ENCODE measurements around the gene ESPN. TPM values are rescaled to one million over a fixed set of nuclear protein-coding genes. Genes with fewer than 3 reads are reported as not detected.

Gene ESPN
- total and polyA plus RNA-seq, 10 donors: 0.26 to 6.0 (median 0.54) TPM; not detected in 1

- Histone ChIP-seq H3K4me1 (peaks cover 8 to 77% (median 34%) of the 10 kb centered on the region in 6 donors), H3K27ac (no peak overlapping the region), H3K27me3 (replicated peaks in 1 of 7) (peaks cover 0 to 81% (median 4%) of the 10 kb centered on the region in 7 donors), H3K9me3 (no peaks in the 10 kb centered on the region), H3K36me3 (peaks cover 0 to 64% (median 27%) of the 10 kb centered on the region in 6 donors), H3K4me3 (no peak overlapping the region)
- TF ChIP-seq, protein P1, sequence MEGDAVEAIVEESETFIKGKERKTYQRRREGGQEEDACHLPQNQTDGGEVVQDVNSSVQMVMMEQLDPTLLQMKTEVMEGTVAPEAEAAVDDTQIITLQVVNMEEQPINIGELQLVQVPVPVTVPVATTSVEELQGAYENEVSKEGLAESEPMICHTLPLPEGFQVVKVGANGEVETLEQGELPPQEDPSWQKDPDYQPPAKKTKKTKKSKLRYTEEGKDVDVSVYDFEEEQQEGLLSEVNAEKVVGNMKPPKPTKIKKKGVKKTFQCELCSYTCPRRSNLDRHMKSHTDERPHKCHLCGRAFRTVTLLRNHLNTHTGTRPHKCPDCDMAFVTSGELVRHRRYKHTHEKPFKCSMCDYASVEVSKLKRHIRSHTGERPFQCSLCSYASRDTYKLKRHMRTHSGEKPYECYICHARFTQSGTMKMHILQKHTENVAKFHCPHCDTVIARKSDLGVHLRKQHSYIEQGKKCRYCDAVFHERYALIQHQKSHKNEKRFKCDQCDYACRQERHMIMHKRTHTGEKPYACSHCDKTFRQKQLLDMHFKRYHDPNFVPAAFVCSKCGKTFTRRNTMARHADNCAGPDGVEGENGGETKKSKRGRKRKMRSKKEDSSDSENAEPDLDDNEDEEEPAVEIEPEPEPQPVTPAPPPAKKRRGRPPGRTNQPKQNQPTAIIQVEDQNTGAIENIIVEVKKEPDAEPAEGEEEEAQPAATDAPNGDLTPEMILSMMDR (IDR thresholded peaks at IDR 0.05 in 8 of 11, conservative IDR thresholded peaks at IDR 0.05 in 3 of 11): no peak
- TF ChIP-seq POLR2AphosphoS5 (IDR thresholded peaks at IDR 0.05): no peak
- no peak for DNase-seq
- intact Hi-C loops (cut with DNase I; ENCODE audit: low total_unique reads): no loop called here
- 83 to 100% (median 90%) methylated on average over 1 of the region's 1 CpG for WGBS, 5 donors
Observed at GRCh38 chr1:6463120-6463412, 38.5 kb downstream of the ESPN start.

DNA sequence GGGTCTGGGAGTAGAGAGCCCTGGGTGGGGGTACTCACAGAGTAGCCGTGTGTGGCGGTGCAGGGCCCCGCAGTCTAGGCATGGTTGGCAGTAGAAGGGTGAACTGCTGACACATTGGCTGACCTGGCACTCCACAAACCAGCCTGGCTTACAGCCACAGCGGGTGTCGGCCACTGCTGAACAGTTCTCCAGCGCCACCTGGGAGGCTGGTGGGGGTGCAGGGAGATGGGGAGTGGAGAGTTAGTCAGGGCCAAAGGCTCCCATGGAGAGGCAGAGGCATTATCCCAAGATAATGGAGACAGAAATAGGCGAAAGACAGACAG, 39.9 kb downstream of the ESPN start:
- WGBS, 5 donors: 83 to 90% (median 84%) methylated on average over 7 of the region's 7 CpGs

DNA sequence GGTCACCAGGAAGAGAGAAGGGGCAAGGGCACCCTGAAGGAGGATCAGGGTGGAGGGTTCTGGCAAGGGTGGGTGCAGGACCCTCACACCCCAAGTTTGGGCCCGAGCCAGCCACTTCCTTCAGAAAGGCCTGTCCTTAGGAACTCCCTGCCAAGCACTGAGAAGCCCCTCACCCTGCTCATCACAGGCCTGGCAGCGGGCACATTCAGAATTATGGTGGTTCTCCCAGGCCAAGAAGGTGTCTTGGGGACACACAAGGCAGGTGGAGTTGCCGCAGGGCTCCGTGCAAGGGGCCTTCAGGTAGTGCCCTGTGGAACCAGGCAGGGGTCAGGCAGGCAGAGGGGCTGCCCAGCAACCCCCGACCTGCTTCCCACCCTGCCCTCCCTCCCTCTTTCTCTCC, 40.3 kb downstream of the ESPN start:
- peaks cover 8 to 71% (median 29%) of the 10 kb centered on the region in 6 donors for H3K4me1 ChIP-seq
- intact Hi-C loops (cut with DNase I; ENCODE audit: low total_unique reads): no loop called here
- H3K27ac ChIP-seq: peak overlapping the region in 4 of 8 donors; percentile 54 to 79 (median 74)
- H3K9me3 ChIP-seq: no peaks in the 10 kb centered on the region
- 80 to 89% (median 85%) methylated on average over 5 of the region's 5 CpGs for WGBS, 5 donors
- peaks cover 0 to 63% (median 4%) of the 10 kb centered on the region in 7 donors for H3K27me3 ChIP-seq (replicated peaks in 1 of 7)
- peak overlapping the region in 4 of 8 donors; percentile 30 to 64 (median 40) for H3K4me3 ChIP-seq
- DNase-seq: no peak
- H3K36me3 ChIP-seq: peaks cover 0 to 83% (median 45%) of the 10 kb centered on the region in 6 donors
- TF ChIP-seq, protein P1 (IDR thresholded peaks at IDR 0.05 in 8 of 11, conservative IDR thresholded peaks at IDR 0.05 in 3 of 11): no peak
- TF ChIP-seq POLR2A (IDR thresholded peaks at IDR 0.05) (no peak), POLR2AphosphoS5 (IDR thresholded peaks at IDR 0.05) (no peak)

More for the DNA sequence above, 39.9 kb downstream of the ESPN start:
- H3K27me3 ChIP-seq (replicated peaks in 1 of 7): peaks cover 0 to 68% (median 4%) of the 10 kb centered on the region in 7 donors
- no peak for DNase-seq
- H3K9me3 ChIP-seq: no peaks in the 10 kb centered on the region
- intact Hi-C loops (cut with DNase I; ENCODE audit: low total_unique reads): no loop called here
- H3K36me3 ChIP-seq: peaks cover 0 to 79% (median 41%) of the 10 kb centered on the region in 6 donors
- TF ChIP-seq POLR2AphosphoS5 (IDR thresholded peaks at IDR 0.05) (no peak), POLR2A (IDR thresholded peaks at IDR 0.05) (no peak)
- TF ChIP-seq, protein P1 (IDR thresholded peaks at IDR 0.05 in 8 of 11, conservative IDR thresholded peaks at IDR 0.05 in 3 of 11): no peak
- peak overlapping the region in 3 of 8 donors; percentile 54 to 79 (median 71) for H3K27ac ChIP-seq
- peaks cover 8 to 75% (median 34%) of the 10 kb centered on the region in 6 donors for H3K4me1 ChIP-seq
- H3K4me3 ChIP-seq: peak overlapping the region in 1 of 8 donors; percentile 64

DNA sequence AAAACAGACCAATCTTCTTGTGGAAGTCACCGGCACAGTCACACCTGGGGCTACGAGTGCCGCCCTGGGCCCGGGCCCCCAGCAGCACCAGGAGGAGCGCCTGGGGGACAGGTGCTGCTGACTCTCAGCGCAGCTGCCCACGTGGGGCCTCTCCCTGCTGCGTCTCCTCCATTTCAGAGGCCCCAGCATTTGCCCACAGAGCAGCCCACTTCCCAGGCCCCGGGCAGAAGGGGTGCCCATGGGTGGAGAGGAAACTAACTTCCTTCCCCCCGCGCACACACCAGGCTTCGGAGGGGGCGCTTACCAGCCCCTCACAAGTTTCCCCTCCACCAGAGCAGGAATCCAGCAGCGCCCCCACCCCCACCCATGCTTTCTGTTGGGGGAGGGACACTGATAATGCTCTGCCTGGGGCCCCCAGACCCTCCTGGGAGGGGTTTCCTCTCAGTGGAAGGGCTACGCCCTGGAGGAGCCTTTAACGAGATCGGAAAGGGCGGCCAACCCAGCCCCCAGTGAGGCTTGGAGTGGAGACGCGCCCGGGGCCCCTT, 41.0 kb downstream of the ESPN start:
- Histone ChIP-seq H3K9me3 (no peaks in the 10 kb centered on the region), H3K27me3 (replicated peaks in 1 of 7) (peaks cover 0 to 57% (median 4%) of the 10 kb centered on the region in 7 donors), H3K4me1 (peaks cover 3 to 64% (median 23%) of the 10 kb centered on the region in 6 donors), H3K4me3 (peak overlapping the region in 7 of 8 donors; percentile 1 to 64 (median 30)), H3K27ac (peak overlapping the region in 7 of 8 donors; percentile 4 to 79 (median 54)), H3K36me3 (peaks cover 0 to 89% (median 51%) of the 10 kb centered on the region in 6 donors)
- DNase-seq: no peak
- TF ChIP-seq, protein P1 (IDR thresholded peaks at IDR 0.05 in 8 of 11, conservative IDR thresholded peaks at IDR 0.05 in 3 of 11): no peak
- TF ChIP-seq POLR2A (IDR thresholded peaks at IDR 0.05): no peak
- no peak for TF ChIP-seq POLR2AphosphoS5 (IDR thresholded peaks at IDR 0.05)
- intact Hi-C loops (cut with DNase I; ENCODE audit: low total_unique reads): no loop called here
- WGBS, 5 donors: 11 to 39% (median 16%) methylated on average over 10 to 21 of the region's 21 CpGs

All from spleen (tissue), 11 donors.